Measurements from ENCODE around the gene PVR. TPM values are rescaled to one million over a fixed set of nuclear protein-coding genes. Genes with fewer than 3 reads are reported as not detected.
"Not testable (repeated sequence)": the region's sequence is repeated elsewhere in the genome, so short reads cannot be mapped to it uniquely, and the experiment has no call there.

PVR gene
- total and polyA plus RNA-seq, 5 experiments from 2014 or later = 0.11 to 3.8 (median 1.4) TPM

DNA sequence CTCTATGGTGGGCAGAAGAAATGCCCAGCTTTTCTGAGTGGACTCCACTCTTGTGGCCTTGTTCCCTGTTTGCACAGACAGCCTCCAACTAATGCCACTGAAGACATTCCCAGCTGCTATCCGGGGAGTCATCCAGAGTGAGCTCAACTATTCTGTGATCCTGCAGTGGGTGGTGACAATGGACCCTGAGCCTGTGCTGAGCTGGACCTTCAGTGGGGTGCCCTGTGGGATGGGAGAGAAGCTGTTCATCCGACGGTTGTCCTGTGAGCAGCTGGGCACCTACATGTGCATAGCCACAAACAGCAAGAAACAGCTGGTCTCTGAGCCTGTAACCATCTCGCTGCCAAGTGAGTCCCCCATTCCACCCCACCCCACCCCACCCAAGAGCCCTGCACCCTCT lies 20.1 kb upstream of the PVR start:
- H3K4me3 Mint-ChIP-seq = no peak overlapping the region
- peaks cover 0 to 3% (median 0%) of the 10 kb centered on the region in 3 donors for H3K36me3 Mint-ChIP-seq
- no peak for DNase-seq
- ATAC-seq = no peak
- no peaks in the 10 kb centered on the region for H3K4me1 Mint-ChIP-seq
- POLR2A ChIA-PET = no interaction called here
- H3K9me3 Mint-ChIP-seq = peaks cover 0 to 14% (median 0%) of the 10 kb centered on the region in 9 donors
- no peak overlapping the region for H3K27ac Mint-ChIP-seq
- H3K27me3 Mint-ChIP-seq = peaks cover under 1 to 10% (median 5%) of the 10 kb centered on the region in 5 donors

DNA sequence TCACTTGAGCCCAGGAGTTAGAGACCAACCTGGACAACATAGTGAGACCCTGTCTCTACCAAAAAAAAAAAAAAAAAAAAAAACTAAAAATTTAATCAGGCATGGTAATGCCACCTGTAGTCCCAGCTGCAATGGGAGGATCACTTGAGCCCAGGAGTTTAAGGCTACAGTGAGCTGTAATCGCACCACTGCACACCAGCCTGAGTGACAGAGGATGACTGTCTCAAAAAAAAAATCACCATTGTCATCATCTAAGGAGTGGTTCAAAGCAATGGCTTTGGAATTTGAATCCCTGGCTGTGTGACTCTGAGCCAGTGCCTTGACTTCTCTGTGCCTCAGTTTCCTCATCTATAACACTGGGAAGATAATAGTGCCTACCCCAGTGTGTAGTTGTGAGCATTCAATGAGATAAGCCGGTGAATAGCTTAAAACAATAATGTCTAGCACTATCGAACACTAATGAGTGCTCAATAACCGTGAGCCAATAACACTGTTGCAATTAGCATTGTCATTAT lies 18.8 kb upstream of the PVR start:
- POLR2A ChIA-PET = no interaction called here
- Mint-ChIP-seq H3K4me1 (no peaks in the 10 kb centered on the region), H3K4me3 (no peak overlapping the region), H3K9me3 (peaks cover 0 to 13% (median 0%) of the 10 kb centered on the region in 9 donors), H3K36me3 (peaks cover 0 to 3% (median 0%) of the 10 kb centered on the region in 3 donors), H3K27ac (no peak overlapping the region), H3K27me3 (peaks cover 5 to 10% (median 6%) of the 10 kb centered on the region in 5 donors)
- ATAC-seq = no peak
- no peak for DNase-seq

DNA sequence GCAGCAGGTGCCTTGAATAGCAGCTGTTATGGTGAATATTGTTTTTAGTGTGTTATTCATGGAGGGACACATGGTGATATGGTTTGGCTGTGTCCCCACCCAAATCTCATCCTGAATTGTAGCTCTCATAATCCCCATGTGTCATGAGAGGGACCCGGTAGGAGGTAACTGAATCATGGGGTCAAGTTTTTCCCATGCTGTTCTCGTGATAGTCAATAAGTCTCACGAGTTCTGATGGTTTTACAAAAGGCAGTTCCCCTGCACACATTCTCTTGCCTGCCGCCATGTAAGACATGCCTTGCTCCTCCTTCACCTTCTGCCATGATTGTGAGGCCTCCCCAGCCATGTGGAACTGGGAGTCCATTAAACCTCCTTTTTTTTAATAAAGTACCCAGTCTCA lies 18.1 kb upstream of the PVR start:
- H3K4me1 Mint-ChIP-seq, H3K36me3 Mint-ChIP-seq, H3K27ac Mint-ChIP-seq, DNase-seq, ATAC-seq, H3K4me3 Mint-ChIP-seq, POLR2A ChIA-PET: not testable (repeated sequence)
- Mint-ChIP-seq H3K9me3 (peaks cover 0 to 13% (median 0%) of the 10 kb centered on the region in 9 donors), H3K27me3 (peaks cover 5 to 10% (median 6%) of the 10 kb centered on the region in 5 donors)

DNA sequence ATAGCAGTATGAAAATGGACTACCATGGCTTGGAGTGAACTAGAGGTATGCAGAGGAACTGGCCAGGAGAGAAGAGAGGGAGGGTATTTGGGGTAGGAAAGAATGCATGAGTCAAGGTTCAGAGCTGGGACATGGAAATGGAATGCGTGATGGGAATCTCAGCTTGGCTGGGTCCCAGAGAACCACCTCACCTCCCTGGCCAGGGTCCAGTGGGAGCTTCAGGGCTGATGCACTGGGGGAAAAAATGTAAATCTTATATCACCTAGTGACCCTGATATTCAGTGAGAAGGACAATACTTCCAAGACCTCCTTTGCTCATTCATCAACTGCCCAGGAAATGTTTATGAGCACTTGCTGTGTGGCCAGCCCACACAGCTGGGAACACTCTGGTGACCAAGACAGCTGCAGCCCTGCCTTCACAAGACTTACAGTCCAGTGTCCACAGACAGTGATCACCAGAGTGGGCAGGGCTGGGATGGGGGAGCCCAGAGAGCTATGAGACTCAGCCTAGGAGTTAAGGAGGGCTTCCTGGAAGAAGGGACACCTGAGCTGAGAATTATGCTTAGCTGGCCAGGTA lies 17.6 kb upstream of the PVR start:
- H3K9me3 Mint-ChIP-seq = peaks cover 0 to 13% (median 0%) of the 10 kb centered on the region in 9 donors
- no peak overlapping the region for H3K4me3 Mint-ChIP-seq

DNA sequence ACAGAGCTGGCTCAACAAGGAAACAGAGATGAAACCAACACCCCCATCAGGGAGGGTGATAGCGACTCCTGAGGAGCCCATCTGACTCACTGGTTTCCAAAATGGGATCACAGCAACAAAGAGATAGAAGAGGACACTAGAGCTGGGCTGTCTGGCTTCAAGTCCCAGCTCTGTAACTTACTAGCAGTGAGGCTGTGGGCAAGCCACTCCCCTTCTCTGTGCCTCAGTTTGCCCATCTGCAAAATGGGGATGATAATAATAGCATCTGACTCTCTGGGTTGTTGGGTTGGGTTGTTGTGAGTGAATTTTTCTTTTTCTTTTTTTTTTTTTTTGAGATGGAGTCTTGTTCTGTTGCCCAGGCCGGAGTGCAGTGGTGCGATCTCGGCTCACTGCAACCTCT lies 16.1 kb upstream of the PVR start:
- DNase-seq = no peak

More for the DNA sequence above, 17.6 kb upstream of the PVR start:
- POLR2A ChIA-PET = no interaction called here
- peaks cover 0 to 3% (median 0%) of the 10 kb centered on the region in 3 donors for H3K36me3 Mint-ChIP-seq
- DNase-seq (no peak), ATAC-seq (no peak)
- no peak overlapping the region for H3K27ac Mint-ChIP-seq
- H3K4me1 Mint-ChIP-seq = no peaks in the 10 kb centered on the region
- peaks cover 5 to 10% (median 7%) of the 10 kb centered on the region in 5 donors for H3K27me3 Mint-ChIP-seq

DNA sequence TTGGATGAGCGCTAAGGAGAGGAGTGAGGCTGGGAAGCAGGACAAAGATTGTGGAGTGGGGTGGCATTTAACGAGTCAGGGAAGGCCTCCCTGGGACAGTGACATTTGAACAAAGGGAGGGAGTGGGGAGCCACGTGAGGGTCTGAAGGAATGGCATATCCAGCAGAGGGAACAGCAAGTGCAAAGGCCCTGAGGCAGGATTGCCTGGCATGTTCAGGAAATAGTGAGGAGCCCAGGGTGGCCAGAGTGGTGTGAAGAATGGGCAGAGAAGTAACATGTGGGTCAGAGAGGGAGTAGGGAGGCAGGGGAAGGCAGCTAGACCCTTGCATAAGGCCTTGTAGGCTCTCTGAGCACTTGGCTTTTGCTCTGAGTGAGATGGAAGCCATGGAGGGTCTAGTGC lies 14.9 kb upstream of the PVR start:
- POLR2A ChIA-PET = no interaction called here
- DNase-seq = no peak
- no peak for ATAC-seq
- peaks cover 0 to 3% (median 0%) of the 10 kb centered on the region in 3 donors for H3K36me3 Mint-ChIP-seq
- no peak overlapping the region for H3K4me3 Mint-ChIP-seq
- no peak overlapping the region for H3K27ac Mint-ChIP-seq
- peaks cover 0 to 13% (median 0%) of the 10 kb centered on the region in 9 donors for H3K9me3 Mint-ChIP-seq
- H3K4me1 Mint-ChIP-seq = no peaks in the 10 kb centered on the region
- peaks cover 5 to 14% (median 9%) of the 10 kb centered on the region in 5 donors for H3K27me3 Mint-ChIP-seq

More for the DNA sequence above, 16.1 kb upstream of the PVR start:
- Mint-ChIP-seq H3K4me1 (no peaks in the 10 kb centered on the region), H3K9me3 (peaks cover 0 to 13% (median 0%) of the 10 kb centered on the region in 9 donors), H3K27ac (no peak overlapping the region), H3K4me3 (no peak overlapping the region), H3K27me3 (peaks cover 5 to 10% (median 9%) of the 10 kb centered on the region in 5 donors), H3K36me3 (peaks cover 0 to 3% (median 0%) of the 10 kb centered on the region in 3 donors)
- no peak for ATAC-seq
- POLR2A ChIA-PET = no interaction called here

DNA sequence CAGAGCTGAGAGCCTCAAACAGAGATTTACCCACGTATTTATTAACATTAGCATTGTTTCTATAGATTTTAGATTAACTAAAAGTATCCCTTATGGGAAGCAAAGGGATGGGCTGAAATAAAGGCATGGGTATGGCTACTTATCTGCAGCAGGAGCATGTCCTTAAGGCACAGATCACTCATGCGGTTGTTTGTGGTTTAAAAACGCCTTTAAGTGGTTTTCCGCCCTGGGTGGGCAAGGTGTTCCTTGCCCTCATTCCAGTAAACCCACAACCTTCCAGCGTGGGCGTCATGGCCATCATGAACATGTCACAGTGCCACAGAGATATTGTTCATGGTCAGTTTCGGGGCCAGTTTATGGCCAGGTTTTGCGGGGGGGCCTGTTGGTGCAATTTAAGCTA lies 12.1 kb upstream of the PVR start:
- H3K4me1 Mint-ChIP-seq, ATAC-seq, DNase-seq, H3K9me3 Mint-ChIP-seq, H3K27ac Mint-ChIP-seq, H3K36me3 Mint-ChIP-seq, H3K4me3 Mint-ChIP-seq, POLR2A ChIA-PET: not testable (repeated sequence)
- peaks cover 9 to 26% (median 17%) of the 10 kb centered on the region in 5 donors for H3K27me3 Mint-ChIP-seq

DNA sequence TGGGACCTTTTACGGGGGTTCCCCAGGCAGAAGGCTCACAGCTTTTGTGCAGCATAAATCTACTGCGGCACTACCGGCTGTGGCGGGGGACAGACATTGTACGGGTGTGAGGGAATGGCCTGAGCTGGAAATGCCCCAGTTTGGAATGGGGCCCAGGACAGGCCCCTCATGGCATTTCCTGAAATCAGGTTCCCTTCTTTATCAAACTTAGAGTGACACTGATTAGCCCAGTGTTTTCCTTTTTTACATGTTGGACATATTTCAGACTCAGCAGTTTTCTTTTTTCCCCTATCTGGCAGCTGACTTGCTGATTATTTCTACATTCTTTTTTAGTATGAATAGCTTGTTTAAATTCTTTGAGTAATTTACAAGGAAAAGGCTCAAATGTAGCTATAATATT lies 9.7 kb upstream of the PVR start:
- H3K36me3 Mint-ChIP-seq, POLR2A ChIA-PET, DNase-seq, H3K27ac Mint-ChIP-seq, H3K9me3 Mint-ChIP-seq, ATAC-seq, H3K4me1 Mint-ChIP-seq, H3K4me3 Mint-ChIP-seq: not testable (repeated sequence)
- H3K27me3 Mint-ChIP-seq = peaks cover 4 to 20% (median 15%) of the 10 kb centered on the region in 5 donors

DNA sequence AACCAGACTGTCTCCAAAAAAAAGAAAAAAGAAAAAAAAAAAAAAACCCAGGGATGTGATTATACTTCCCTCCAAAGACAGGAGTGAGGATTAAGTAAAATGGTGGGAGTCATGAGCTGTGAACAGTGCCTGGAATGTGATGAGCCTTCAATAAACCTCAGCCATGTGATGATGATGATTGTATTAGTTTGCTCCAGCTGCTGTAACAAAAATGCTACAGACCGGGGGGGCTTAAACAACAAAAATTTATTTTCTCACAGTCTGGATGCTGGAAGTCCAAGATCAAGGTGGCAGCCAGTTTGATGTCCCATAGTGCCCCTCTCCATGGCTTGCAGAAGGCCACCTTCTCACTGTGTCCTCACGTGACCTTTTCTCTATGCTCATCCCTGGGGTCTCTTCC lies 8.9 kb upstream of the PVR start:
- no peak for ATAC-seq
- Mint-ChIP-seq H3K4me1 (no peaks in the 10 kb centered on the region), H3K4me3 (no peak overlapping the region), H3K36me3 (no peaks in the 10 kb centered on the region), H3K9me3 (peaks cover 0 to 4% (median 0%) of the 10 kb centered on the region in 9 donors), H3K27me3 (peaks cover 4 to 20% (median 15%) of the 10 kb centered on the region in 5 donors), H3K27ac (peak overlapping the region in 1 of 10 donors; percentile 91)
- no peak for DNase-seq
- POLR2A ChIA-PET = interaction anchor here (0.7 kb wide), 1 partner anchor 169 kb away, joined by 4 read pairs; no protein-coding TSS in a partner anchor

DNA sequence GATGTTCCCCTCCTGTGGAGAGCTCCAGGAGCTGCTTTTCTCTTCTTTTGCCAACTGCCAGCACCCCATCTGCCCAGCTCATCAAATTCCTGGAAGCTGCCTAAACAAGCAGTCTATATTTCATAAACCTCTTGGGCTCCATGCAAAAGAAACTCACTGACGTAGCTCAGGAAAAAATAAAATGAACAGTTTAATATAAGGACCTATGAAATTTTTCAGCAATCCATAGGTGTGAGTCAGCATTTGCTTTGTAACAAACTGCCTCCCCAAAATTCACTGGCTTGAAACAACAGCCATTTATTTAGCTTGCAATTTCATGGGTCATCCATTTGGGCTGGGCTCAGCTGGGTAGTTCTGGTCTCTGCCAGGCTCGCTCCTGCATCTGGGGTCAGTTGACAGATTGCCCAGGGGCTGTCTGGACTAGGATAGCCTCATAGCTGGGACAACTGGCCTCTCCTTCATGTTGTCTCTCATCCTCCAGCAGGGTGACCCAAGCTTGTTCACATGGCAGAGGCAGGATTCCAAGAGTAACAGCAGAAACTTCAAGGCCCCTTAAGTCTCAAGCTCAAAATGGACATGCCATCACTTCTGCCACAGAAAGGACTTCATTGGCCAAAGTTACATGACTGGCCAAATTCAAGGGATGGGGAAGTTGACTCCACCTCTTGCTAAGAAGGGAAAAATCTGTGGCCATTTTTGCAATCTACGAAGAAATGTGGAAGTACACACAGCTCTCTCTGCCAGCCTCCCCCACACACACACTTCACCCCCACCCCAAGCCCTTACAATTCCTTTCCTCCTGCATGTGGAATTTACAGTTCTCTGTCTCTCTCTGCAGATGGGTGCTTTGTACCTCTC lies 7.9 kb upstream of the PVR start:
- ATAC-seq (no peak), DNase-seq (no peak)
- Mint-ChIP-seq H3K36me3 (no peaks in the 10 kb centered on the region), H3K27ac (no peak overlapping the region), H3K4me3 (no peak overlapping the region), H3K9me3 (peaks cover 0 to 4% (median 0%) of the 10 kb centered on the region in 9 donors), H3K27me3 (peaks cover 4 to 20% (median 15%) of the 10 kb centered on the region in 5 donors), H3K4me1 (no peaks in the 10 kb centered on the region)
- POLR2A ChIA-PET = no interaction called here

DNA sequence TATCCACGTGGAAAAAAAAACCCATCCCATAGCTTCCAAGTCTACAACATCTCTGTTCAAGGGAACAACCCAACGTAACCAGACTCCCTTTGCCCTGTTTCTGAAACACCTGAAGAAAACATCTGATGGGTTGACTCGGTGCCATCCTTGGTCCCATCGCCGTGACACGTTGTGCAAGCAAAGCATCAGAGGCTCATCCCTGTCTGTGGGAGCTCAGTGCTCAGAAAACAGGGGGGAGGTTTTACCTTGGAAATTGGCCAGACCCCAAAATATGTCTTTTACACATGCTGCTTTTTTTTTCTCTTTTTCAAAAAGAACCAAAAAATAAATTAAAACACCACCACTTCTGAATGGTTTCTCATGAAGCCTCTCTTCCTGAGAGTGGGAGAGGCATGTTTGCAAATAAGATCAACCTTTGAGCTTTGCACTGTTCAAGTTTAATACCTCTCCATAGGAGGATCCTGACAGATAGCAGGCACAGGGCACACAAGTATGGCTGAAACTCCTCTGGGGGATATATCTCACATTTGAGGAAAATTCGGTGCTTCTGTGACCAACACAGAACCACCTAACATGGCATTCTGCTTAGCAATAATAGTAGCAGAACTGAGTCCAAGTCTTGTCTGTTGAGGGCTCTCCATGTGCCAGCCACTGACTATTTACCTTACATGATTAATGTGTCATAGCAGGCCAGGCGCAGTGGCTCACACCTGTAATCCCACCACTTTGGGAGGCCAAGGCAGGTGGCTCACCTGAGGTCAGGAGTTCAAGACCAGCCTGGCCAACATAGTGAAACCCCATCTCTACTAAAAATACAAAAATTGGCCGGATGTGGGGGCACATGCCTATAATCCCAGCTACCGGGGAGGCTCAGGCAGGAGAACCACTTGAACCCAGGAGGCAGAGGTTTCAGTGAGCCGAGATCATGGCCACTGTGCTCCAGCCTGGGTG lies 7.0 kb upstream of the PVR start:
- POLR2A ChIA-PET = no interaction called here
- H3K27me3 Mint-ChIP-seq = peaks cover 4 to 22% (median 15%) of the 10 kb centered on the region in 5 donors
- DNase-seq (no peak), ATAC-seq (no peak)
- no peaks in the 10 kb centered on the region for H3K4me1 Mint-ChIP-seq
- no peaks in the 10 kb centered on the region for H3K36me3 Mint-ChIP-seq
- H3K9me3 Mint-ChIP-seq = peaks cover 0 to 4% (median 0%) of the 10 kb centered on the region in 9 donors
- H3K4me3 Mint-ChIP-seq = no peak overlapping the region
- H3K27ac Mint-ChIP-seq = no peak overlapping the region

DNA sequence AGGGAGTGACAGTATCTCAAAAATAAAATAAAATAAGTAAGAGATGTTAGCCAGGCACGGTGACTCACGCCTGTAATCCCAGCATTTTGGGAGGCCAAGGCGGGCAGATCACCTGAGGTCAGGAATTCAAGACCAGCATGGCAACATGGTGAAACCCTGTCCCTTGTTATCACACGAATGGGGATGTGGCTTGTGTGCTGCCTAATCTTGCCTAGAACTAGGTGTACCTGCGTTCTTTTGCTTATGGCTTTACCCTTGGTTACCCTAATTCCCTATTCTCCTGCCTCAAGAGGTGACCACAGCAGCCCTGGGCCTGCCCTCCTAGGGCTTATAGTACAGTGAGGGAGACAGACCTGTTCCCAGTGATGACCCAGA lies 6.3 kb upstream of the PVR start:
- Mint-ChIP-seq H3K27ac (no peak overlapping the region), H3K4me3 (no peak overlapping the region), H3K27me3 (peaks cover 4 to 22% (median 15%) of the 10 kb centered on the region in 5 donors), H3K36me3 (no peaks in the 10 kb centered on the region), H3K4me1 (no peaks in the 10 kb centered on the region), H3K9me3 (peaks cover 0 to 4% (median 0%) of the 10 kb centered on the region in 9 donors)
- no peak for ATAC-seq
- POLR2A ChIA-PET = no interaction called here
- no peak for DNase-seq

Measured in naive thymus-derived CD8-positive, alpha-beta T cell (primary cell).